Neural crest cell (in vitro differentiated cells): ENCODE data around the gene MYH9. TPM values are rescaled to one million over a fixed set of nuclear protein-coding genes. Genes with fewer than 3 reads are reported as not detected.

Experiments used
- DNase-seq: peaks from one replicate; pipeline ENCODE4 v3.0.0; 2021; ENCODE audit warnings: low read depth, mixed read lengths, low spot score
- H3K27ac Mint-ChIP-seq: one replicate; pipeline ENCODE4 v1.8.0; 2021; ENCODE audit warnings: mild to moderate bottlenecking, mixed read lengths; ENCODE audit not compliant: unreplicated experiment
- H3K27me3 Mint-ChIP-seq: 2 replicates; pipeline ENCODE4 v1.8.0; 2021; ENCODE audit warnings: low read depth, mild to moderate bottlenecking, mixed read lengths
- H3K36me3 Mint-ChIP-seq: 2 replicates; pipeline ENCODE4 v1.8.0; 2021; ENCODE audit warnings: low read depth, mild to moderate bottlenecking, mixed read lengths
- H3K4me1 Mint-ChIP-seq: 2 replicates; pipeline ENCODE4 v1.8.0; 2021; ENCODE audit warnings: mixed read lengths
- H3K4me3 Mint-ChIP-seq: one replicate; pipeline ENCODE4 v1.8.0; 2021; ENCODE audit warnings: mild to moderate bottlenecking, mixed read lengths
- H3K9me3 Mint-ChIP-seq: 2 replicates; pipeline ENCODE4 v1.8.0; 2021; ENCODE audit warnings: mixed read lengths
- total RNA-seq: library from RNA; stranded (reverse); gene quantifications from 2 replicates; pipeline ENCODE4 v1.2.1, GENCODE V29; 2021
- TF ChIP-seq, protein P1 (sequence below): fragments of 200-600 bp; sonication (generic); conservative IDR thresholded peaks from 2 replicates; pipeline ENCODE4 v1.5.0; 2021; ENCODE audit warnings: antibody characterized with exemption, mild to moderate bottlenecking

The MYH9 gene
- total RNA-seq, 1 donor from 2014 or later: 160 TPM

- Mint-ChIP-seq H3K9me3 (no peaks in the 10 kb centered on the region), H3K4me1 (no peaks in the 10 kb centered on the region), H3K36me3 (peaks cover 16% of the 10 kb centered on the region), H3K27ac (no peak overlapping the region), H3K4me3 (no peak overlapping the region), H3K27me3 (no peaks in the 10 kb centered on the region)
- TF ChIP-seq, protein P1, sequence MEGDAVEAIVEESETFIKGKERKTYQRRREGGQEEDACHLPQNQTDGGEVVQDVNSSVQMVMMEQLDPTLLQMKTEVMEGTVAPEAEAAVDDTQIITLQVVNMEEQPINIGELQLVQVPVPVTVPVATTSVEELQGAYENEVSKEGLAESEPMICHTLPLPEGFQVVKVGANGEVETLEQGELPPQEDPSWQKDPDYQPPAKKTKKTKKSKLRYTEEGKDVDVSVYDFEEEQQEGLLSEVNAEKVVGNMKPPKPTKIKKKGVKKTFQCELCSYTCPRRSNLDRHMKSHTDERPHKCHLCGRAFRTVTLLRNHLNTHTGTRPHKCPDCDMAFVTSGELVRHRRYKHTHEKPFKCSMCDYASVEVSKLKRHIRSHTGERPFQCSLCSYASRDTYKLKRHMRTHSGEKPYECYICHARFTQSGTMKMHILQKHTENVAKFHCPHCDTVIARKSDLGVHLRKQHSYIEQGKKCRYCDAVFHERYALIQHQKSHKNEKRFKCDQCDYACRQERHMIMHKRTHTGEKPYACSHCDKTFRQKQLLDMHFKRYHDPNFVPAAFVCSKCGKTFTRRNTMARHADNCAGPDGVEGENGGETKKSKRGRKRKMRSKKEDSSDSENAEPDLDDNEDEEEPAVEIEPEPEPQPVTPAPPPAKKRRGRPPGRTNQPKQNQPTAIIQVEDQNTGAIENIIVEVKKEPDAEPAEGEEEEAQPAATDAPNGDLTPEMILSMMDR: no peak
- DNase-seq: no peak
These were observed 103.6 kb downstream of the MYH9 start for GRCh38 chr22:36284171-36284571.

DNA sequence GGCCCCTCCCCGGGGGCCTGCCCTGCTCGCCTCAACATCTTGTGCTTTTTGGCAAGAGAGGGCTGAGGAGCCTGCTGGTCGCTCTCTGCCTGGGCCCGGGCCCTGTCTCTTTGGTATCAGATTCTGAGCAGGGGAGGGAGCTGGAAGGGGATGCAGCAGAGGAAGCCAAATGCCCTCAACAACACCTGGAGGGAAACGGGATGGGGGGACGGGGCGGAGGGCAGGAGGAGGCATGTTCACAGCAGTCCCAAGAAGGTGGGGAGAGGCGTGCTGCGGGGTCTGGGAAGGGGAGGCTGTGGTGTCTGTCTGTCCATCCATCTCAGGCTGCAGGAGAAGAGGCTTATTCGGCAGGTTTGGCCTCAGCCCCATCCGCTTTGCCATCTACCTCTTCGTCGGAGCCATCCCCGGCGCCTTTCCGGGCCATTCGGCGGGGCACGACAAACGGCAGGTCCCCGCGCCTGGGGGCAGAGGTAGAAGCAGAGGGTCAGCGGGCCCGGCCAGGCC lies 105.4 kb downstream of the MYH9 start:
- Mint-ChIP-seq H3K27me3 (no peaks in the 10 kb centered on the region), H3K27ac (no peak overlapping the region), H3K4me1 (peaks cover 2% of the 10 kb centered on the region), H3K4me3 (no peak overlapping the region), H3K36me3 (peaks cover 15% of the 10 kb centered on the region), H3K9me3 (no peaks in the 10 kb centered on the region)
- TF ChIP-seq, protein P1: no peak
- DNase-seq: no peak

GRCh38 chr22:36281781-36282327 lies 105.9 kb downstream of the MYH9 start:
- Mint-ChIP-seq H3K27me3 (no peaks in the 10 kb centered on the region), H3K36me3 (peaks cover 11% of the 10 kb centered on the region)
- TF ChIP-seq, protein P1: no peak

DNA sequence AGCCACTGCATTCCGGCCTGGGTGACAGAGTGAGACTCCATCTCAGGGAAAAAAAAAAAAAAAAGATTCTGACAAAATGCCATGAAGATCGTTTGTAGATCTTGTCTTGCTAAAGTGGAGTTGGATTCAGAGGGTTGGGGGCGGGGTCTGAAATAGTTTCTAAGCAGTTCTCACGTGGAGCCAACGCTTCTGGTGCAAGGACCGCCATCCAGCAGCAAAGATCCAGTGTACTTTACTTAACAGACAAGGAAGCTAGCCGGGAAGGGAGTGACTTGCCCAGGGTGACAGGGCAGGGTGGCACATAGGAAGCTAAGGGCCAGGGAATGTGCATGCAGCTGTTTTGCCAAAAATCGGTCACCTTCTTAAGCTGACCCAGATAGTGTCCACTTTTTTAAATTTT lies 107.4 kb downstream of the MYH9 start:
- TF ChIP-seq, protein P1: no peak
- H3K27me3 Mint-ChIP-seq: no peaks in the 10 kb centered on the region
- peaks cover 8% of the 10 kb centered on the region for H3K36me3 Mint-ChIP-seq
- no peak overlapping the region for H3K4me3 Mint-ChIP-seq
- H3K4me1 Mint-ChIP-seq: peaks cover 4% of the 10 kb centered on the region
- H3K27ac Mint-ChIP-seq: no peak overlapping the region
- H3K9me3 Mint-ChIP-seq: no peaks in the 10 kb centered on the region
- no peak for DNase-seq

More at GRCh38 chr22:36281781-36282327, 105.9 kb downstream of the MYH9 start:
- peak overlapping the region; percentile 78 for H3K27ac Mint-ChIP-seq
- no peak overlapping the region for H3K4me3 Mint-ChIP-seq
- DNase-seq: no peak
- H3K9me3 Mint-ChIP-seq: no peaks in the 10 kb centered on the region
- H3K4me1 Mint-ChIP-seq: peaks cover 4% of the 10 kb centered on the region

GRCh38 chr22:36279219-36279666 lies 108.5 kb downstream of the MYH9 start:
- DNase-seq: no peak
- Mint-ChIP-seq H3K4me1 (peaks cover 4% of the 10 kb centered on the region), H3K9me3 (no peaks in the 10 kb centered on the region), H3K36me3 (peaks cover 8% of the 10 kb centered on the region), H3K27ac (no peak overlapping the region), H3K27me3 (no peaks in the 10 kb centered on the region), H3K4me3 (no peak overlapping the region)
- TF ChIP-seq, protein P1: no peak
